GF-D8 (cell line): ENCODE results near the gene KCNQ5.
"Not testable (repeated sequence)": the region's sequence is repeated elsewhere in the genome, so short reads cannot be mapped to it uniquely, and the experiment has no call there.

Experiments
- DNase-seq: peaks from one replicate; lab custom pipeline; 2025; lab: John Stamatoyannopoulos, UW

Gene KCNQ5

DNA sequence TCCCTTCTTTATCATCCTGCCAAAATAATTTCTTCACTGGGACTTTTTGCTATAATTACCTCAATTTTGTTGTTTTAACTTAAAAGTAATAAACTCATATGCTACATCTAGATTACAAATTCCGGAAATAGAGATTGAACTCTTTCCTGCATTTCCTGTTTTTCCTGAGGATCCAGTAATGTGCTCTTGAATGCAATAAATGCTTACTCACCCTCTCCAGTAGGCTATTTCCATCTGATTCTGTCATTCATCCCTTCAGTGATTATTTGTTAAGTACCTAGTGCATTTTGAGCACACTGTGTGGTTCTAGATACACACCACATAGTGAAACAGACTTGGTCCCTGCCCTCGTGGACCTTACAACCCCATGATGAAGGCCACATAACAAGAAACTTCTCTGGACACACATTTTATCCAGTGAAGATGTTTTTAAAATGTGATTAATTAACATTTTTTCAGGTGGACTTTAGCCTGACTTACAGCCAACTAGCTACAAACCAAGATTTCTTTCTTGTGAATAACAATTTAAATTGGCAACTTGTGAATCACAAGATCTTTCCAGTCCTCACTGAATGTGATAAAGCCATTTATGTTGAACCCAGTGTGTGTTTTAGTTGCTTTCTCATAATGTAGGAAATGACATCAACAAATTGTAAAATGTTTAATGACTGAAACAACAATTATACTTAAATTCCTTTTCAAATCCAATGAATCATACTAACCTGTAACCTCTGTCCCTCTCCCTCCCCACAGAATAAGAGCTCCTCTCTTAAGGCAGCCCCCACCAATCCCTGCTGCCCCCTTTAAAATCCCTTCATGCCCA is 331.2 kb downstream of the KCNQ5 start:
- no peak for DNase-seq

DNA sequence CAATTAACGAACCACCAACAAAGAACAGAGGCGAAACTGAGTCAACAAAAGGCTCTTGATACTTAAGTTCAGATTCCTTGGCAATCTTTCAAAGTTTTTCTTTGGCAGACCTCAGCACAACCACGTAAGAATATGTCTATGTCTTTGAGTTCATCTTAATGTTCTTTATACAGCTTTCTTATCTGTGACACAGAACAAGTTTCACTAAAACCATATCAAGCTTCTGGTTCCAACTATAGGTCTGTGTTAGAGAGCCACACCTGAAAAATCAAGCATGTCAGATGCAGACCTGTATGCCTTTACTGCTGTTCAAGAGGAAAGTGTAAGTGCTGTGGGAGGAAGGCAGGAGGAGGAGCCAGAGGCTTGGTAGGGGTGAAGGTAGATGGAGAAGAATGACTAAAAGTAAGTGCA is 332.1 kb downstream of the KCNQ5 start:
- no peak for DNase-seq

DNA sequence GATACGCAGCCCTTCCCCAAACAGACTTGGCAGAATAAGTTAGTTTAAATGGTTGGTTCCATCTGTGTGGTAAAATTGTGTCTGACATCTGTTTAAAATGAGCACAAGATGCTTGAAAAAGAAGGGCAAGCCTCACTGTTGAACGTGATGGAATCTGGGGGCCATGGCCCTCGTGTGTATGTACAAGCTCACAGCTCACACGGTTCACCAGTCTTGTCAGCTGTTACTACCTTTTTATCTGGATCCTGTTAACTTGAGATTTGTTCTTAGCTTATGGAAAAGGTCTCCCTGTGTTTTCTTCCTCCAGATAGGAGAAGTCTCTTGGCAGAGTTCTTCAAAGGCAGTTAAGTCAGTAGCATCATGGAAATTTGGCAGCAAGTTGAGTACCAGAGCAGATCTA is 332.9 kb downstream of the KCNQ5 start:
- no peak for DNase-seq

DNA sequence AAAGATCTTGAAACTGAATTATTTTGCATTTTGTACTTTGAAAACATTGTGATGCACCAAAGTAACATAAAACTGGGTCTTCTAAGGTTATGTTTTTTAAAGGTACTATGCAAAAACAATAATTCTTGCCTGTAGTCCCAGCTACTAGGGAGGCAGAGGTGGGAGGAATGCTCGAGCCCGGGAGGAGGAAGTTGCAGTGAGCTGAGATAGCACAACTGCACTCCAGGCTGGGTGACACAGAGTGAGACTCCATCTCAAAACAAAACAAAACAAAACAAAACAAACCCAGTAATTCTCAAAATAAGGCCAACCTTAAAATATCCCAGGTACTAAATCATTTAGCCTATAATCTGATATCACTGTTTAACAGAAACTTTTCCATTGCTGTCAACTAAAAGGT is 333.8 kb downstream of the KCNQ5 start:
- DNase-seq = peak; percentile 49

DNA sequence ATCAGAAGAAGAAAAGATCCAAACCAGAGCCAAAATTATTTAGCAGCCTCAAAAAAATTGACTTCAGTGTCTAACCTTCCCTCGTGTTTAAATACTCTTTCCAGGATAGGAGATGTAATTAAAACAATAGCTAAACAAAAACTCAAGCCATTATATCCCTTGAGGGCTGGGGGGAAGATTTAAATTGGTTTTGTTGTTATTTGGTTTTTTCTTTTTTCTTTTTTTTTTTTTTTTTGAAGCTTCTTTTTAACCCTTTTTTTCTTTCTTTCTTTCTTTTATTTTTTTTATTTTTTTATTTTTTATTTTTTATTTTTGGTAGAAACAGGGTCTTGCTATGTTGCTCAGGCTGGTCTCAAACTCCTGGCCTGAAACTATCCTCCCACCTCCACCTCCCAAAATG is 334.4 kb downstream of the KCNQ5 start:
- no peak for DNase-seq

DNA sequence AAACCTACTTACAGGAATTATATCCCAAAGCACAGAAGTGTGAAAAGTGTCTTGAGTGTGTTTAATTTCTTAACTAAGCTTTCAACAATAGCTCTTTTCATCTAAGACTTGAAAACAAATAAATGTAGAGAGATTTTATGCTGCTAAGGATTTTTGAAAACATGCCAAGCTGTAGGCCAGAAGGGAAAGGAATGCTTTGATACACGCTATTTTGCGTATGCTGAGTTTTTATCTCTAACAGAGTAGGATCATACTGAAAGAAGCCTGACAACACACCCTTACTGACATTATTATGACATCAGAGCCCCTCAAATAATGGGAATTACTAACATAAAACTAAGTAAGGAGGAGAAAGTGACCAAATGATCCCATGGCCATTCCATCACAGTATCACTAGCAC is 338.0 kb downstream of the KCNQ5 start:
- DNase-seq = no peak

DNA sequence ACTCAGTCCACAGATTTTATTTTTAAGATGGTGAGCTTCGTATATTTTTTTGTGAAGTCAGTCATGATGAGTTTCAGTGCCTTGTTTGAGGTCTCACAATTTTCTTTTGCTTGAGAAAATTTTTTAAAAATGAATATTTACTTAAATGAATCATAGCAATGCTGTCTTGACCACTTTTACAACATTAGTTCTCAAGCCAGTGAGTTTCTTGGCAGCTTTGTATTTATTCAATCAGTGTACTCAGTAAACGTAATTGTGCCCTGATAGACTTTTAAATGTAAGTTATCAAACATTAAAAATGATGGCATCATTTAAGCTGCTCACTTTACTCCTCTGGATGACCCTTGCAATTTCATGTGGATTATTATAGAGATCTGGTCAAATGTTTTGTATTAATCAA is 342.1 kb downstream of the KCNQ5 start:
- DNase-seq = no peak

DNA sequence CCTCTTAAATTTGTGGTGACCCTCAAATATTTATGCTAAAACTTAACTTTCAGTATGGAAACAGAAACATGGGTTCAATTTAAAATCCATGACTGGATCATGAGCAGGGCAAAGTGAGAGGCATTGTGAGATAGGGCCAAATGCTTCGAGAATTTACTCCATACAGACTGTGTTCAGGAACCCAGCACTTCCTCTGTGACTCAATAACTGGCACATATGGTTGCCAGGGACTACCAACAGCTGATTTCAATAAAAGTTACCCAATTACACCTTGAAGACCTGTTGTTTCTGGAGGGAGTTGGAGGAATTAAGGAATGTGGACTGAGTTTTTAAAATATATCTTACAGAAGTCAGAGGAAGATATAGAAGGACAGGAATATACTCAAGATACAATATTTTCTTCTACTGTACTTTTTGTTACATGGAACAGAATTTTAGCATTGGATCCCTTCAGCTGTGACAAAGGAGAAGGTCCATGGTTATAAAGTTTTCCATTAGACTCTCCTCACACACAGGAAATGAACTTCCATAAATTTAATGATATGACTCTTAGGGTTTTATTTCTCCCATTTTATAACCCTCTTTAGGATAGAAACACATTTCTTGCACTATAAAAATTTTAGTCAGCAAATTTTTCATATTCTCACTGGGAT is 344.9 kb downstream of the KCNQ5 start:
- DNase-seq = peak; percentile 79

DNA sequence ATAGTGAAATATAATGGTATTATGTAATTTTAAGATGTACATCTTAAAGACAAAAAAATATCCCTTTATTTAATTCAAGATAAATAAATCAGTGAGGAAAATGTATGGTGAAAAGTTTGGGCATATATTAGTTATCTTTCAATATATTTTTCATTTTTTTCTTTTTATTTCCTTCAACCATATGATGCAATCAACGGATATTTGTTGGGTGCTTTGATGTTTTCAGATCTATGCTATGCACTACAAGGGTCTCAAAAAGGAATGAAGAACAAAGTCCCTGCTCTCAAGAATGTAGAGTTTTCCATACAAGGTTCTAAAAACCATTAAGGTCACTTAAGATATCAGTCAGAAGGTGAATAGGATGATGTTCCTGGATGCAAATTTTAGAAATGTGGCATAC is 345.5 kb downstream of the KCNQ5 start:
- no peak for DNase-seq

DNA sequence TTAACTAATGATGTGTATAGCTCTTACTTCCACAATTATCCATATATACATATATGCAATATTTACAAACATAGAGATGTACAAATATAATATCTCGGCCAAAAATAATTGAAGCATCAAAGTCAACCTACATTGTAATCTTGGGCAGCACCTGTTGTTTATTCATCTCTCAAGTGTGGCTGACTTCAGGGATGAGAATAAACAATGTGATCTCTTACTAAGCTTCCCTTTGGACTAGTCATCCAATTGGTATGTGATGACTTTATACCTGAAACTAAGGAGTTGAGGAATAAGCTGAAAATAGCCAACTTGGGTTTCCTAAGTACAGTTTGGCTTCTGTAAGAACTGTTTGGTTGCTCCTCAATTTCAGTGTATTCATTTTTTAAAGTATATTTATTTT is 346.8 kb downstream of the KCNQ5 start:
- DNase-seq = no peak

DNA sequence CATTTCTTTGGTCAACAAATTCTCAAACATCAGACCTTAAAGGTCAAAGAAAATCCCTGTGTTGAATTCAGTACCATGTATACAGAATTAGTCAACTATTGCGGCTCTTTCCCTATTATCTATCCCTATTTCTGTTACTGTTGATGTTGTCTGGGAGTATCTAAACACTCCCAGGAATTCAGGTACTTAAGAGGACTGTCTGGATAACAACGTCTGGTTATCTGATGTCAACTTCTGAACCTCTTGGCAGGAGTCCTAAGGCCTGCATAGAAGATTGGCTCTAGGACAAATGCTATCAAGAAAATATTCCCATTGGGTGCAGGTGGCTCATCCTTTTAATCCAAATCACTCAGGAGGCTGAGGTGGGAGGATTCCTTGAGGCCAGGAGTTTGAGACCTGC is 347.8 kb downstream of the KCNQ5 start:
- DNase-seq = no peak

DNA sequence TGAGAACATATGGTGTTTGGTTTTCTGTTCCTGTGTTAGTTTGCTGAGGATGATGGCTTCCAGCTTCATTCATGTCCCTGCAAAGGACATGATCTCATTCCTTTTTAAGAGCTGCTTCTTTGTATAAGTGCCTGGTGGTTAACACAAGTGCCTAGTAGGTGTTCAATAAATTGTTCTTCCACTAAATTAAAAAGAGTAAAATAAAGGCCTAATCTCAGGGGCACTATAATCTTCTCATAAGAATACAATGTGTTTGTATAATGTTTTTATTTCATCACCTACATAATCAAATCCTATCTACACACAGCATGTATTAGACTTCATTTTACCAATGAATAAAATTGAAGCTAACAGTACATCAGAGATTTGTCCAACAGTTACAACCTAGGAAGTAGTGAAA is 350.7 kb downstream of the KCNQ5 start:
- no peak for DNase-seq

DNA sequence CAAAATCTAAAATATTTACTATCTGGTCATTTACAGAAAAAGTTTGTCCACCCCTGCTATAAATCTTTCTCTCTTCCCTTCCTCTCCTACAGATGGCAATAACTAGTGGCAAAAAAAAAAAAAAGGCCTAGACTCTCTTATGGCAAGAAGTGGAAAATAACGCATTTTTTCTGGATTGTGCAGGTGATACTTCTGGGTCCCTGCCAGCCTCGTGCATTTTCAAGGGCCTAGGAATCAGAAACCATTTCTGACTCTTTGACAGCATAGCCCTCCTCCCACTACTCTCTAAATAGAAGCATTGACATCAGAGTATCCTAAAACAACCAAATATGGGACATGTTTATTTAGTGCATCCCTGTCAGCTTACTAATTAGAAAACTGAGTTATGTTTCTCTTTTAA is 352.4 kb downstream of the KCNQ5 start:
- no peak for DNase-seq

DNA sequence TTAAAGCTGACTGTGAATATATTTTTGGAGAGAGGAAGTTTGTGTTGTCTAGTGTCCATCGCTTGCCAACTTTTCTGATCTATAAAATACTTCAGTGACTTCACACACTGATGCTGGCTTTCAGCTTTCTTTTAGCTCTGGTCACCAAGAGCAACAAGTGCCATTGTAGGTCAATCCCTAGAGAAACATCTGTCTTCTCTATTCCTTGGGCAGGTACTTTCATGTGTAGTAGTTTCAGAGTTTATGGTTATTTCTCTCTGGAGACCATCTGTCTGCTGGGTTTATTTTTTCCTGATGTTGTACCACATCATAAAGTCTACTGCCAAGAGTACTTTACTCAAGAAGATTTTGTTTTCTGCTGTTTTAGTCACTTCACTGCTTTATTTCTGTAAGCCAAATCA is 353.5 kb downstream of the KCNQ5 start:
- DNase-seq = no peak

DNA sequence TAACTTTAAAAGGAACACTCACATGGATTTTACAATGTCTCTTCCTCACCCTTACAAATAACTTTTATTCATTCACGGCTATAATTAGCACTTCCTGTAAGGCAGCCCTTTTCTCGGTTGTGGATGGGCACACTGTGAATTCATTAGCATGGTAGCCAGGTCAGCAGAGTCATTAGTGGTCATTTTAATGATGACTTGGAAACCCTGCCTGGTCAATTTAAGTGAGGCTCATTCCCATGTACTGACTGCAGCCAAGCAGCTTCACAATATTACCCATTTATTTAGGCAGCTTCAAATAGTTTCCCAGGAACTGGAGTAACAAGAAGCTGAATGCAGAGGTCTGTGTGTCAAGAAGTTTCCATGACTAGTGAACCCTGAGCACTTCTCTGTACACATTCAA is 354.6 kb downstream of the KCNQ5 start:
- DNase-seq = no peak

DNA sequence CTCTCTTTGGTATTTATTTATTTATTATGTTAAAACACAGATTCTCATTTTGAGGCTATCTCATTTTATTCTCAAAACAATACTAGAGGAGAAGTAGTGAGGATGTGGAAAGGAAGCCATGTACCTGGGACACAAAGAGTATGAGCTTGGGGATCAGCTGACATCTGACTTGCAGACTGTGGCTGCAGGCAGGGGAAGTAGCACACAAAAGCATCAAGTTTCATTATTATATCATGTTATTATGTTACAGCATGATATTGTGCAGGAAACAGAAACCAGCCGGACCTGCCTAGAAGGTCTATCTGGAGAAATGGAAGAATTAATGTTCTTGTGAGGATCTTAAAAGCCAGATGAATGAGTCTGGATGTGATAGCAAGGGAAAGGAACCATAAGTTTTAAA is 355.2 kb downstream of the KCNQ5 start:
- no peak for DNase-seq

DNA sequence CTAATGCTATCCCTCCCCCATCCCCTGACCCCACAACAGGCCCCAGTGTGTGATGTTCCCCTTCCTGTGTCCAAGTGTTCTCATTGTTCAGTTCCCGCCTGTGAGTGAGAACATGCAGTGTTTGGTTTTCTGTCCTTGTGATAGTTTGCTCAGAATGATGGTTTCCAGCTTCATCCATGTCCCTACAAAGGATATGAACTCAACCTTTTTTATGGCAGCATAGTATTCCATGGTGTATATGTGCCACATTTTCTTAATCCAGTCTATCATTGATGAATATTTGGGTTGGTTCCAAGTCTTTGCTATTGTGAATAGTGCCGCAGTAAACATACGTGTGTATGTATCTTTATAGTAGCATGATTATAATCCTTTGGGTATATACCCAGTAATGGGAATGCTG is 356.9 kb downstream of the KCNQ5 start:
- DNase-seq = not testable (repeated sequence)

DNA sequence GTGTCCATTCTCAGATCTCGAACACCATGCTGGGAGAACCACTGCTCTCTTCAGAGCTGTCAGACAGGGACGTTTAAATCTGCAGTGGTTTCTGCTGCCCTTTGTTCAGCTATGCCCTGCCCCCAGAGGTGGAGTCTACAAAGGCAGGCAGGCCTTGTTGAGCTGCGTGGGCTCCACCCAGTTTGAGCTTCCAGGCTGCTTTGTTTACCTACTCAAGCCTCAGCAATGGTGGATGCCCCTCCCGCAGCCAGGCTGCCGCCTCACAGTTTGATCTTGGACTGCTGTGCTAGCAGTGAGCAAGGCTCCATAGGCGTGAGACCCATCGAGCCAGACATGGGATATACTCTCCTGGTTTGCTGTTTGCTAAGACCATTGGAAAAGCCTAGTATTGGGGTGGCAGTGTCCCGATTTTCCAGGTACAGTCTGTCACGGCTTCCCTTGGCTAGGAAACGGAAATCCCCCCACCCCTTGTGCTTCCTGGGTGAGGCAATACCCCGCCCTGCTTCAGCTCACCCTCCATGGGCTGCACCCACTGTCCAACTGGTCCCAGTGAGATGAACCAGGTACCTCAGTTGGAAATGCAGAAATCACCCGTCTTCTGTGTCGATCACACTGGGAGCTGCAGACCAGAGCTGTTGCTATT is 362.4 kb downstream of the KCNQ5 start:
- DNase-seq = not testable (repeated sequence)

DNA sequence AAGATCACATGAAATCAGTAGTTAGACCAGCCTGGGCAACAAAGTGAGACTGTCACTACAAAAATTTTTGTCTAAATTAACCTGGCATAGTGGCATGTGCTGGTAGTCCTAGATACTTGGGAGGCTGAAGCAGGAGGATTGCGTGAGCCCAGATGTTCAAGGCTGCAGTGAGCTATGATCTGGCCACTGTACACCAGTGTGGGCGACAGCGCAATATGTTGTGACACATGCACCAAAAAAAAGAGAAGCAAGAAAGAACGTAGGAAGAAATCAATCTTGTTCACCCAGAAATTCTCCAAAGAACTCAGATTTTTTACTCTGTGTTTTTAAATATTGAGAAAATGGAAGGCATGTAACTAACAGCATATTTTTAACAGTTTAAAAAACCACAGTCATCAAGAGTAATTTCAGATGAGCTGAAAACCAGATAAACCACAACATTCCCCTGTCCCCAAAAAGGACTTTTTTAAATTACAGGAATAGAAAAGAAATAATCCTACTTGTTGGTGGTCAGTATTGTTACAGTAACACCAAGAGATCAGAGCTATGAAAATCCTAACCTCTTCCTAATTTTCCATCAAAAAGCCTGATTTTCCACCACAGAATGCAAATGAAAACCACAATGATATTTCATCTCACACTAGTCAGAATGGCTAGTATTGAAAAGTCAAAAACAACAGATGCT is 363.3 kb downstream of the KCNQ5 start:
- no peak for DNase-seq

DNA sequence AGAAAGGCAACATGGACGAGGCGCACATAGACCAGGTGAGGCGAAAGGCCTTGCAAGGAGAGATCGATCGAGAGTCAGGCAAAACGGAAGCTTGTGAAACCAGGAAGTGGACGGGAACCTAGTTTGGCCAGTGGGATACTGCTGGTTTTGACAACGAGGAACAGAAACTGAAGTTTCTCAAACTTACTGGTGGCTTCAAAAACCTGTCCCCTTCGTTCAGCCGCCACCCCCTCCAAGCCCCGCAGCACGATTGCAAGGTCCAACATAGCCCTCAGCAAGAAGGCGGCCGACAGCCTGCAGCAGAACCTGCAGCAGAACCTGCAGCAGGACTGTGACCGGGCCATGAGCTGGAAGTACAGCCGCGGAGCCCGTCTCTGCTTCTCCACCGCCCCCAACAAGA is 365.4 kb downstream of the KCNQ5 start:
- DNase-seq = no peak

DNA sequence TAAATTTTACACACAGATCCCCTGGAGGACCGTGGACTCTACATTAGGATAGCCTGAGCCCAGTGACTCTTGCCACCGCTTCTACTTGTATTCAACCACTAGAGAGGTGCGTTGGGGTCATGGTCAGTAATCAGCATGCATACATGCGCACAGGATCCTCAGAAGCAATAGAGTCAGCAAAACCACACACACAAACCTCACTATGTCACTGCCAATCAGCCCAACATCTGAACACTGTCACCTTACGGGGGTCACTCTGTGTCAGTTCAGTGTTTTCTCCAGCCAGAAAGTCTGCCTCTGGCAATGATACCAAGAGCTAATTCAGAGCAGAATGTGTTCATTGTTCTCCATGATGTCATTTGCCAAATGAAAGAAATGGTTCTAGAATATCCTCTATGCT is 378.1 kb downstream of the KCNQ5 start:
- DNase-seq = no peak

DNA sequence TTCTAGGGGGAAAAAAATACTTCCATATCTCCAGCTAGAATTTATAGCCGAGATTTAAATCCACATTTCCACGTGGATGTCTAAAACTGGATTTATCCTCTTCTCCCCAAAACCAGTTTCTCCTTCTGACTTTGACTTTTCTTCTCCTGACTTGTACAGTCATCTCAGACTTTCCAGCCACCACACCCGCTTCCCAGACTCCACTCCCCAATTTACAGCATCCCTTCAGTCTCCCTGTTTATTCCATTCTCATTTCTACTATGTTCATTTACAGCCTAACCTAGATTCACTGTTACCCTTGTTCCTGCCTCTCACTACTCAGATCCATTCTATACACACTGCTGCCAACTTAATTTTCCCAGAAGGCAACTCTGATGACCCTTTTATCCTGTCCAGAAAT is 378.6 kb downstream of the KCNQ5 start:
- no peak for DNase-seq

DNA sequence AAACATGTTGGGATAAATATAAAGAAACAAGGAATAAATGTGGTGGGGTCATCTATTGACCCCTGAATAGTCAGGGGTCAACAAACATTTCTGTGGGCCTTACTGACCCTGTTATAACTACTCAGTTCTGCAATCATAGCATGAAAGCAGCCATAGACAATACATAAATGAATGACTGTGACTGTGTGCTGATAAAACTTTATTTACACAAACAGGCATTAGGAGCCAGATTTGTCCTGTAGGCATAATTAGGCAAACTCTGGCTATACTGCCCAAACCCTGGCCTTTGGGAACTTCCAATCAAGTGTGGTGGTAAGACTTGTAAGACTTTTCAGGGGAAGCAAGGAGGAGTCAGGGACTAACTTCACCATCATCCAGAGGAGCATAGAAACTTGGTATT is 380.7 kb downstream of the KCNQ5 start:
- DNase-seq = no peak
